H1 (cell line): Measurements from ENCODE around the gene AGFG1.

Source experiments
- POLR2AphosphoS5 ChIP-seq: IDR thresholded peaks from 2 replicates; pipeline ENCODE4 v1.6.1; 2011; ENCODE audit warnings: low read depth, low read length
- SRF ChIP-seq: IDR thresholded peaks from 2 replicates; pipeline ENCODE4 v1.6.1; 2011; ENCODE audit warnings: mild to moderate bottlenecking, low read depth, low read length, moderate library complexity
- YY1 ChIP-seq: IDR thresholded peaks from 2 replicates; pipeline ENCODE4 v1.6.1; 2011; ENCODE audit warnings: low read depth, mild to moderate bottlenecking, low read length
- TF ChIP-seq, protein P1 (sequence below), 3 experiments: IDR thresholded peaks; 1 replicate in 2 of 3; 2 replicates in 1 of 3; pipeline versions ENCODE4 v1.5.1 to v1.6.1; 2011; ENCODE audit warnings: low read length in 3 of 3, mild to moderate bottlenecking in 3 of 3, inconsistent platforms in 2 of 3, low read depth in 1 of 3, moderate library complexity in 1 of 3; ENCODE audit not compliant: insufficient read depth in 1 of 3; ENCODE audit errors: control extremely low read depth in 1 of 3

DNA sequence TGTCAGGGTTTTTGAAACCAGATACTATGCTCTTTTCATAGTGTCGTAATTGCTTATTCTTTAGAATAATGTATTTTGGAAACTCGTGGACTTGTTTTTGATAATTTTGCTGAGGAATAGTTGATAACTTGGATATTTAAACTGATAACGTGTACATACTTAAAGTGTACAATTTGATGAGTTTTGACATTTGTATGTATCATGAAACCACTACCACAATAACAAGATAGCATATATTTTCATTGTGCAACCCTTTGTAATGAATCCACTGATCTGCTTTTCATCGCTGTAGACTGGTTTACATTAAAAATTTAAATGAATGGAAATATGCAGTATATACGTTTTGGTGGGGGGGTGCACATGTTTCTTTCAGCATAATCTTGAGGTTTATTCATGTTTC is 45.8 kb downstream of the AGFG1 start:
- TF ChIP-seq SRF (no peak), YY1 (no peak), POLR2AphosphoS5 (no peak)
- TF ChIP-seq, protein P1, sequence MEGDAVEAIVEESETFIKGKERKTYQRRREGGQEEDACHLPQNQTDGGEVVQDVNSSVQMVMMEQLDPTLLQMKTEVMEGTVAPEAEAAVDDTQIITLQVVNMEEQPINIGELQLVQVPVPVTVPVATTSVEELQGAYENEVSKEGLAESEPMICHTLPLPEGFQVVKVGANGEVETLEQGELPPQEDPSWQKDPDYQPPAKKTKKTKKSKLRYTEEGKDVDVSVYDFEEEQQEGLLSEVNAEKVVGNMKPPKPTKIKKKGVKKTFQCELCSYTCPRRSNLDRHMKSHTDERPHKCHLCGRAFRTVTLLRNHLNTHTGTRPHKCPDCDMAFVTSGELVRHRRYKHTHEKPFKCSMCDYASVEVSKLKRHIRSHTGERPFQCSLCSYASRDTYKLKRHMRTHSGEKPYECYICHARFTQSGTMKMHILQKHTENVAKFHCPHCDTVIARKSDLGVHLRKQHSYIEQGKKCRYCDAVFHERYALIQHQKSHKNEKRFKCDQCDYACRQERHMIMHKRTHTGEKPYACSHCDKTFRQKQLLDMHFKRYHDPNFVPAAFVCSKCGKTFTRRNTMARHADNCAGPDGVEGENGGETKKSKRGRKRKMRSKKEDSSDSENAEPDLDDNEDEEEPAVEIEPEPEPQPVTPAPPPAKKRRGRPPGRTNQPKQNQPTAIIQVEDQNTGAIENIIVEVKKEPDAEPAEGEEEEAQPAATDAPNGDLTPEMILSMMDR (IDR thresholded peaks at IDR 0.05; ENCODE audit: control extremely low read depth in 1 of 3, insufficient read depth in 1 of 3, low read depth in 1 of 3, low read length in 3 of 3) = no peak
